HuH-7 (cell line): ENCODE results near the gene RASGRF2.
"Not testable (repeated sequence)": the region's sequence is repeated elsewhere in the genome, so short reads cannot be mapped to it uniquely, and the experiment has no call there.

Experiments used
- DNase-seq: peaks from one replicate; pipeline ENCODE4 v3.0.0; 2011; ENCODE audit warnings: low spot score

The RASGRF2 gene

GRCh38 chr5:81021486-81021885 is 61.3 kb downstream of the RASGRF2 start:
- DNase-seq, result no peak

- no peak for DNase-seq
These were observed 62.0 kb downstream of the RASGRF2 start for GRCh38 chr5:81021951-81022687.

- no peak for DNase-seq
These were observed 62.5 kb downstream of the RASGRF2 start for GRCh38 chr5:81022688-81023084.

GRCh38 chr5:81023261-81023970 is 63.3 kb downstream of the RASGRF2 start:
- DNase-seq, result no peak

- no peak for DNase-seq
These were observed 67.4 kb downstream of the RASGRF2 start for GRCh38 chr5:81027481-81028058.

- DNase-seq, result not testable (repeated sequence)
These were observed 68.7 kb downstream of the RASGRF2 start for GRCh38 chr5:81028888-81029287.

- not testable (repeated sequence) for DNase-seq
These were observed 69.6 kb downstream of the RASGRF2 start for GRCh38 chr5:81029736-81030135.

GRCh38 chr5:81030236-81031034 is 70.3 kb downstream of the RASGRF2 start:
- not testable (repeated sequence) for DNase-seq

GRCh38 chr5:81035522-81035921 is 75.4 kb downstream of the RASGRF2 start:
- no peak for DNase-seq

GRCh38 chr5:81038495-81038894 is 78.3 kb downstream of the RASGRF2 start:
- no peak for DNase-seq

GRCh38 chr5:81044868-81045267 is 84.7 kb downstream of the RASGRF2 start:
- DNase-seq, result no peak

GRCh38 chr5:81045389-81045807 is 85.2 kb downstream of the RASGRF2 start:
- no peak for DNase-seq

- DNase-seq, result no peak
These were observed 85.9 kb downstream of the RASGRF2 start for GRCh38 chr5:81046041-81046440.

GRCh38 chr5:81052325-81052724 is 92.2 kb downstream of the RASGRF2 start:
- no peak for DNase-seq

GRCh38 chr5:81053282-81053681 is 93.1 kb downstream of the RASGRF2 start:
- DNase-seq, result not testable (repeated sequence)

GRCh38 chr5:81058121-81058520 is 98.0 kb downstream of the RASGRF2 start:
- DNase-seq, result no peak

GRCh38 chr5:81065492-81065891 is 105.3 kb downstream of the RASGRF2 start:
- DNase-seq, result no peak

- DNase-seq, result no peak
These were observed 105.9 kb downstream of the RASGRF2 start for GRCh38 chr5:81066102-81066501.

- no peak for DNase-seq
These were observed 107.2 kb downstream of the RASGRF2 start for GRCh38 chr5:81067406-81067805.

GRCh38 chr5:81068063-81068462 is 107.9 kb downstream of the RASGRF2 start:
- DNase-seq, result no peak

GRCh38 chr5:81068635-81069034 is 108.5 kb downstream of the RASGRF2 start:
- no peak for DNase-seq

GRCh38 chr5:81069990-81070389 is 109.8 kb downstream of the RASGRF2 start:
- DNase-seq, result no peak
